ENCODE measurements around the gene TBCEL. TPM values are rescaled to one million over a fixed set of nuclear protein-coding genes. Genes with fewer than 3 reads are reported as not detected.

TBCEL gene
- total RNA-seq, 1 donor from 2014 or later: 36.5 TPM

- H3K27ac Mint-ChIP-seq (ENCODE audit: unreplicated experiment): no peak overlapping the region
- no peak overlapping the region for H3K4me3 Mint-ChIP-seq (ENCODE audit: unreplicated experiment)
- peaks cover 7% of the 10 kb centered on the region for H3K4me1 Mint-ChIP-seq (ENCODE audit: low read depth, unreplicated experiment)
- H3K9me3 Mint-ChIP-seq (ENCODE audit: unreplicated experiment): no peaks in the 10 kb centered on the region
- no peaks in the 10 kb centered on the region for H3K27me3 Mint-ChIP-seq (ENCODE audit: unreplicated experiment)
- TF ChIP-seq, protein P1, sequence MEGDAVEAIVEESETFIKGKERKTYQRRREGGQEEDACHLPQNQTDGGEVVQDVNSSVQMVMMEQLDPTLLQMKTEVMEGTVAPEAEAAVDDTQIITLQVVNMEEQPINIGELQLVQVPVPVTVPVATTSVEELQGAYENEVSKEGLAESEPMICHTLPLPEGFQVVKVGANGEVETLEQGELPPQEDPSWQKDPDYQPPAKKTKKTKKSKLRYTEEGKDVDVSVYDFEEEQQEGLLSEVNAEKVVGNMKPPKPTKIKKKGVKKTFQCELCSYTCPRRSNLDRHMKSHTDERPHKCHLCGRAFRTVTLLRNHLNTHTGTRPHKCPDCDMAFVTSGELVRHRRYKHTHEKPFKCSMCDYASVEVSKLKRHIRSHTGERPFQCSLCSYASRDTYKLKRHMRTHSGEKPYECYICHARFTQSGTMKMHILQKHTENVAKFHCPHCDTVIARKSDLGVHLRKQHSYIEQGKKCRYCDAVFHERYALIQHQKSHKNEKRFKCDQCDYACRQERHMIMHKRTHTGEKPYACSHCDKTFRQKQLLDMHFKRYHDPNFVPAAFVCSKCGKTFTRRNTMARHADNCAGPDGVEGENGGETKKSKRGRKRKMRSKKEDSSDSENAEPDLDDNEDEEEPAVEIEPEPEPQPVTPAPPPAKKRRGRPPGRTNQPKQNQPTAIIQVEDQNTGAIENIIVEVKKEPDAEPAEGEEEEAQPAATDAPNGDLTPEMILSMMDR (IDR thresholded peaks at IDR 0.05; ENCODE audit: partially characterized antibody, unreplicated experiment): no peak
- DNase-seq: no peak
- H3K36me3 Mint-ChIP-seq (ENCODE audit: unreplicated experiment): no peaks in the 10 kb centered on the region
Observed at GRCh38 chr11:121039971-121040613, 16.2 kb downstream of the TBCEL start.

- H3K4me1 Mint-ChIP-seq (ENCODE audit: low read depth, unreplicated experiment): peaks cover 7% of the 10 kb centered on the region
- no peak overlapping the region for H3K4me3 Mint-ChIP-seq (ENCODE audit: unreplicated experiment)
- TF ChIP-seq, protein P1 (IDR thresholded peaks at IDR 0.05; ENCODE audit: partially characterized antibody, unreplicated experiment): no peak
- no peak overlapping the region for H3K27ac Mint-ChIP-seq (ENCODE audit: unreplicated experiment)
- H3K27me3 Mint-ChIP-seq (ENCODE audit: unreplicated experiment): no peaks in the 10 kb centered on the region
- H3K36me3 Mint-ChIP-seq (ENCODE audit: unreplicated experiment): no peaks in the 10 kb centered on the region
- H3K9me3 Mint-ChIP-seq (ENCODE audit: unreplicated experiment): no peaks in the 10 kb centered on the region
- DNase-seq: no peak
Observed at GRCh38 chr11:121040614-121041002, 16.7 kb downstream of the TBCEL start.

DNA sequence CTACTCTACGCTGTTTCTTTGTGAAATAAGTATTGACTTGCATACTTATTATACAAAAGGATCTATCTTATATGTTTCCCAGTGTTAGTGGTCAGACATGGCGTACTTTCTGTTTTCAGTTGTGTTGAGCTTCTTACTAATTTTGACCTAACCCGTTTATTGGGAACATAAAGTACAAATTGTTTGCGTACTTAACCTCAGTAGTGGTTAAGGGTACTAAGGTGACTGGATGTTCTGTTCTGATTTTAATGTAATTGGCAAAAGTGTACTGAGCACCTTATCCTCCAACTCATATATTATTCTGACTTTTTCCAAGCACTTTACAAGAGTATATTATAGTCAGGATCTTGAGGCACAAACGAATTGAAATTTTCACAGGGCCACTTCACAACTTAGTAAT lies 17.2 kb downstream of the TBCEL start:
- no peak overlapping the region for H3K27ac Mint-ChIP-seq (ENCODE audit: unreplicated experiment)
- no peak for DNase-seq
- H3K9me3 Mint-ChIP-seq (ENCODE audit: unreplicated experiment): no peaks in the 10 kb centered on the region
- no peaks in the 10 kb centered on the region for H3K36me3 Mint-ChIP-seq (ENCODE audit: unreplicated experiment)
- no peak overlapping the region for H3K4me3 Mint-ChIP-seq (ENCODE audit: unreplicated experiment)
- peaks cover 7% of the 10 kb centered on the region for H3K4me1 Mint-ChIP-seq (ENCODE audit: low read depth, unreplicated experiment)
- TF ChIP-seq, protein P1 (IDR thresholded peaks at IDR 0.05; ENCODE audit: partially characterized antibody, unreplicated experiment): no peak
- H3K27me3 Mint-ChIP-seq (ENCODE audit: unreplicated experiment): no peaks in the 10 kb centered on the region

DNA sequence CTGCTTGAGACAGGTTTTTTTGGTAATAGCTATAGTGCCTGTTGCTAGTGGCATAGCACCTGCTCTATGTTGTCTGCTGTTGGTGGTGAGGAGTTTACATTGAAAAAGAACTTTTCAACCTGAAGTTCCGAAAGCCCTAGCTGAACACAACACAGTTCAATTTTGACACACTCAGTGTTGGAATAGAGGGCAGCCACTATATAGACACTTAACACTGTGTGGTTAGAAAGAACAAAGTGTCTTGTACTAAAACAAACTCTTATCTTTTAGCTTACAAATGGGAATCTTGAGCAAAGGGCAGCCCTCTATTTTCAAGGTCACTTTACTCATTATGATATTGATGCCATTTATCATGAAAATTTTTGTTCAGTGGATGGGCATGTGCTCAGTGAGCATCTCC lies 18.4 kb downstream of the TBCEL start:
- DNase-seq: no peak

GRCh38 chr11:121047926-121048325 lies 24.0 kb downstream of the TBCEL start:
- H3K27ac Mint-ChIP-seq (ENCODE audit: unreplicated experiment): no peak overlapping the region
- peaks cover 3% of the 10 kb centered on the region for H3K4me1 Mint-ChIP-seq (ENCODE audit: low read depth, unreplicated experiment)
- DNase-seq: no peak
- H3K36me3 Mint-ChIP-seq (ENCODE audit: unreplicated experiment): no peaks in the 10 kb centered on the region
- no peaks in the 10 kb centered on the region for H3K27me3 Mint-ChIP-seq (ENCODE audit: unreplicated experiment)
- H3K4me3 Mint-ChIP-seq (ENCODE audit: unreplicated experiment): no peak overlapping the region
- H3K9me3 Mint-ChIP-seq (ENCODE audit: unreplicated experiment): no peaks in the 10 kb centered on the region
- TF ChIP-seq, protein P1 (IDR thresholded peaks at IDR 0.05; ENCODE audit: partially characterized antibody, unreplicated experiment): no peak

More for the DNA sequence above, 18.4 kb downstream of the TBCEL start:
- Mint-ChIP-seq H3K9me3 (ENCODE audit: unreplicated experiment) (no peaks in the 10 kb centered on the region), H3K27ac (ENCODE audit: unreplicated experiment) (no peak overlapping the region), H3K36me3 (ENCODE audit: unreplicated experiment) (no peaks in the 10 kb centered on the region), H3K27me3 (ENCODE audit: unreplicated experiment) (no peaks in the 10 kb centered on the region), H3K4me1 (ENCODE audit: low read depth, unreplicated experiment) (peaks cover 7% of the 10 kb centered on the region), H3K4me3 (ENCODE audit: unreplicated experiment) (no peak overlapping the region)
- TF ChIP-seq, protein P1 (IDR thresholded peaks at IDR 0.05; ENCODE audit: partially characterized antibody, unreplicated experiment): no peak
